ENCODE data around the gene FBLN5. TPM values are rescaled to one million over a fixed set of nuclear protein-coding genes. Genes with fewer than 3 reads are reported as not detected.

The FBLN5 gene
- total RNA-seq, 1 donor from 2014 or later = 41.5 TPM

DNA sequence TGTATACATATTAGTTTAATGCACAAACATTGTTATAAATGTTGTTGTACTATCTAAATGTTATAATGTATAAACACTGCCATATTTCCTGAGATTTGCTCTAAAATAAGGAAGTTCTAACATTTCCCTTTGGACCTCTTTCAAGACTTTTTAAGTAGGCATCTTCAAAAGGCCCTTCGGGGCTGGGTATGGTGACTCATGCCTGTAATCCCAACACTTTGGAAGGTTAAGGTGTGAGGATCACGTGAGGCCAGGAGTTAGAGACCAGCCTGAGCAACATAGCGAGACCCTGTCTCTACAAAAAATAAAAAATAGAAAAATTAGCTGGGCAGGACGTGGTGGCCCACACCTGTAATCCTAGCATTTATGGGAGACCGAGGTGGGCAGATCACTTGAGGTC is 35.5 kb downstream of the FBLN5 start:
- Mint-ChIP-seq H3K27me3 (ENCODE audit: low read depth) (no peaks in the 10 kb centered on the region), H3K4me1 (peaks cover 1% of the 10 kb centered on the region), H3K27ac (no peak overlapping the region), H3K36me3 (peaks cover 4% of the 10 kb centered on the region), H3K4me3 (no peak overlapping the region), H3K9me3 (peaks cover 4% of the 10 kb centered on the region)
- TF ChIP-seq CTCF (IDR thresholded peaks at IDR 0.05; ENCODE audit: unreplicated experiment) = no peak
- DNase-seq (ENCODE audit: low spot score in 2 of 2, unreplicated experiment in 2 of 2) = no peak

- Mint-ChIP-seq H3K27me3 (ENCODE audit: low read depth) (no peaks in the 10 kb centered on the region), H3K9me3 (peaks cover 4% of the 10 kb centered on the region), H3K27ac (no peak overlapping the region), H3K36me3 (peaks cover 4% of the 10 kb centered on the region), H3K4me1 (peaks cover 1% of the 10 kb centered on the region), H3K4me3 (no peak overlapping the region)
- DNase-seq (ENCODE audit: low spot score in 2 of 2, unreplicated experiment in 2 of 2) = no peak
- no peak for TF ChIP-seq CTCF (IDR thresholded peaks at IDR 0.05; ENCODE audit: unreplicated experiment)
Observed at GRCh38 chr14:91911474-91912032, 35.9 kb downstream of the FBLN5 start.

- no peak for DNase-seq (ENCODE audit: low spot score in 2 of 2, unreplicated experiment in 2 of 2)
- no peaks in the 10 kb centered on the region for H3K36me3 Mint-ChIP-seq
- H3K4me3 Mint-ChIP-seq = no peak overlapping the region
- no peak overlapping the region for H3K27ac Mint-ChIP-seq
- no peak for TF ChIP-seq CTCF (IDR thresholded peaks at IDR 0.05; ENCODE audit: unreplicated experiment)
- H3K9me3 Mint-ChIP-seq = no peaks in the 10 kb centered on the region
- no peaks in the 10 kb centered on the region for H3K27me3 Mint-ChIP-seq (ENCODE audit: low read depth)
- peaks cover 1% of the 10 kb centered on the region for H3K4me1 Mint-ChIP-seq
Observed at GRCh38 chr14:91910196-91910595, 37.3 kb downstream of the FBLN5 start.

GRCh38 chr14:91906374-91906773 is 41.1 kb downstream of the FBLN5 start:
- no peaks in the 10 kb centered on the region for H3K4me1 Mint-ChIP-seq
- peaks cover 7% of the 10 kb centered on the region for H3K27me3 Mint-ChIP-seq (ENCODE audit: low read depth)
- no peak overlapping the region for H3K4me3 Mint-ChIP-seq
- DNase-seq (ENCODE audit: low spot score in 2 of 2, unreplicated experiment in 2 of 2) = no peak
- H3K9me3 Mint-ChIP-seq = no peaks in the 10 kb centered on the region
- no peak for TF ChIP-seq CTCF (IDR thresholded peaks at IDR 0.05; ENCODE audit: unreplicated experiment)
- no peak overlapping the region for H3K27ac Mint-ChIP-seq
- no peaks in the 10 kb centered on the region for H3K36me3 Mint-ChIP-seq

DNA sequence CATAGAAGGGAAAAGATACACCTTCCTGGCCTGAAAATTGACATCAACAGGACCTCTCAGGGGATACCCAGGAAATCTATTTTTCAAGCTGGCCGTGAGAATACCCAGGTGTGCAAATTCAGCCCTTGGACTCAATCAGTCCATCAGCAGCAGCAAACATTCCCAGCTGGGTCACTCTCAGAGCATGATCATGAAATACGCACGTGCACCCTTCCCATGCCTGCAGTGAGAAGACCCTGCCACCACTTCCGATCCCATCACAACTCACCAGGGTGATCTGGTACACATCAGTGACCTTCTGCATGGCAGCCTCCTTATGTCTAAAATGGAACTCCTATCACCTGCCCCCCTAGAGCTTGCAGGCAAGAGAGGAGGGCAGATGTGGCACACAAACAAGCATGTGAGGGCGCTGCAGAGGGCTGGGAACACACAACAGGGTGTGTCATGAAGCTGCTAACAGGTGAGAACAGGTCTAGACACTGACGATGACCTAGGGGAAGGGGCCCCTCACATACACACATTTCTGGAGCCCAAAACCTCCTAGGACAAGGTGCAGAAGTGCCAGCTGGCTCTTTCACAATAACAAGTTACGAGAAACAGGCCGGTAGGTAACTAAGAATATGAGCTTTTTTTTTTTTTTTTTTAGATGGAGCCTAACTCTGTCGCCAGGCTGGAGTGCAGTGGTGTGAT is 42.4 kb downstream of the FBLN5 start:
- TF ChIP-seq CTCF (IDR thresholded peaks at IDR 0.05; ENCODE audit: unreplicated experiment) = no peak
- Mint-ChIP-seq H3K4me3 (no peak overlapping the region), H3K9me3 (no peaks in the 10 kb centered on the region), H3K27ac (no peak overlapping the region), H3K4me1 (no peaks in the 10 kb centered on the region), H3K36me3 (no peaks in the 10 kb centered on the region), H3K27me3 (ENCODE audit: low read depth) (peaks cover 7% of the 10 kb centered on the region)
- DNase-seq (ENCODE audit: low spot score in 2 of 2, unreplicated experiment in 2 of 2) = no peak

Measured in mesothelial cell of epicardium (in vitro differentiated cells).